Neuronal stem cell (in vitro differentiated cells): ENCODE measurements around the gene CBARP.
A peak's percentile ranks its signal among the peaks of the same experiment; 100 is the strongest.

Experiments used
- DNase-seq: peaks from one replicate; pipeline ENCODE4 v3.0.0-alpha.2; 2013; ENCODE audit warnings: low spot score
- H2AFZ ChIP-seq: one replicate; pipeline ENCODE4 v1.6.1; 2013; ENCODE audit warnings: mild to moderate bottlenecking, low read length, inconsistent platforms
- H2AK5ac ChIP-seq: 2 replicates; pipeline ENCODE4 v1.6.1; 2013; ENCODE audit warnings: low read depth, mild to moderate bottlenecking, inconsistent platforms, low read length, moderate library complexity, mixed read lengths
- H2BK120ac ChIP-seq: 2 replicates; pipeline ENCODE4 v1.6.1; 2013; ENCODE audit warnings: low read depth, mild to moderate bottlenecking, inconsistent platforms, low read length, moderate library complexity, mixed read lengths
- H2BK12ac ChIP-seq: one replicate; pipeline ENCODE4 v1.6.1; 2013; ENCODE audit warnings: low read length, inconsistent platforms
- H2BK15ac ChIP-seq: 2 replicates; pipeline ENCODE4 v1.6.1; 2013; ENCODE audit warnings: mild to moderate bottlenecking, low read length, inconsistent platforms, mixed read lengths
- H2BK5ac ChIP-seq: one replicate; pipeline ENCODE4 v1.6.1; 2013; ENCODE audit warnings: inconsistent platforms, mild to moderate bottlenecking, low read length, moderate library complexity
- H3K14ac ChIP-seq: one replicate; pipeline ENCODE4 v1.6.1; 2013; ENCODE audit warnings: low read length, inconsistent platforms
- H3K18ac ChIP-seq: 2 replicates; pipeline ENCODE4 v1.6.1; 2013; ENCODE audit warnings: low read length, inconsistent platforms
- H3K23ac ChIP-seq: 2 replicates; pipeline ENCODE4 v1.6.1; 2013; ENCODE audit warnings: low read depth, mild to moderate bottlenecking, mixed read lengths, low read length, inconsistent platforms; ENCODE audit not compliant: poor library complexity
- H3K27ac ChIP-seq: replicated peaks from 3 replicates; pipeline ENCODE4 v1.5.1; 2013; ENCODE audit warnings: low read length, inconsistent platforms
- H3K27me3 ChIP-seq, 3 experiments: 2 replicates each; pipeline ENCODE4 v1.6.1; 2013; ENCODE audit warnings: low read length in 3 of 3, mild to moderate bottlenecking in 2 of 3, inconsistent platforms in 1 of 3, low read depth in 1 of 3, mixed read lengths in 1 of 3, moderate library complexity in 1 of 3; ENCODE audit not compliant: control insufficient read depth in 3 of 3, insufficient read depth in 3 of 3
- H3K36me3 ChIP-seq, 2 donors: replicated peaks in 1 of 2; 2 replicates each; pipeline ENCODE4 v1.6.1; 2013; ENCODE audit warnings: low read length in 2 of 2; ENCODE audit not compliant: control insufficient read depth in 2 of 2, insufficient read depth in 2 of 2
- H3K4ac ChIP-seq: 2 replicates; pipeline ENCODE4 v1.6.1; 2013; ENCODE audit warnings: inconsistent platforms, mild to moderate bottlenecking, low read length, moderate library complexity
- H3K4me1 ChIP-seq, 2 donors: 1 replicate in 1 of 2; 2 replicates in 1 of 2; pipeline ENCODE4 v1.6.1; 2013; ENCODE audit warnings: low read length in 2 of 2, low read depth in 1 of 2; ENCODE audit not compliant: control insufficient read depth in 2 of 2, insufficient read depth in 1 of 2
- H3K4me2 ChIP-seq: one replicate; pipeline ENCODE4 v1.6.1; 2013; ENCODE audit warnings: mild to moderate bottlenecking, low read length, inconsistent platforms; ENCODE audit not compliant: insufficient read depth, poor library complexity, severe bottlenecking
- H3K4me3 ChIP-seq, 2 donors: 2 replicates each; pipeline ENCODE4 v1.5.1; 2013; ENCODE audit warnings: low read length in 2 of 2, mild to moderate bottlenecking in 2 of 2, inconsistent platforms in 1 of 2, moderate library complexity in 1 of 2
- H3K79me1 ChIP-seq: one replicate; pipeline ENCODE4 v1.6.1; 2013; ENCODE audit warnings: low read depth, mild to moderate bottlenecking, inconsistent platforms, low read length, moderate library complexity
- H3K9ac ChIP-seq: one replicate; pipeline ENCODE4 v1.6.1; 2013; ENCODE audit warnings: mild to moderate bottlenecking, low read depth, low read length, inconsistent platforms; ENCODE audit not compliant: poor library complexity
- H3K9me3 ChIP-seq, 2 donors: replicated peaks in 1 of 2; 2 replicates each; pipeline versions ENCODE3 to v1.6.1; 2013; ENCODE audit warnings: low read length in 2 of 2, mild to moderate bottlenecking in 2 of 2, inconsistent platforms in 1 of 2, low read depth in 1 of 2, mixed read lengths in 1 of 2, moderate library complexity in 1 of 2; ENCODE audit not compliant: control insufficient read depth in 2 of 2, insufficient read depth in 1 of 2
- H4K8ac ChIP-seq: one replicate; pipeline ENCODE4 v1.6.1; 2013; ENCODE audit warnings: low read depth, mild to moderate bottlenecking, inconsistent platforms, low read length, moderate library complexity
- H4K91ac ChIP-seq: one replicate; pipeline ENCODE4 v1.6.1; 2013; ENCODE audit warnings: low read length, low read depth, mild to moderate bottlenecking, inconsistent platforms; ENCODE audit not compliant: poor library complexity
- WGBS, 2 donors: extraction: QIAGEN DNeasy Blood & Tissue Kit; methylation state at CpG; one replicate each; pipeline ENCODE4 v1.1.7; 2013; ENCODE audit warnings: missing lambda C conversion rate in 2 of 2, mixed read lengths in 1 of 2; ENCODE audit not compliant: insufficient read length in 2 of 2, insufficient replicate concordance in 1 of 2; ENCODE audit errors: extremely low coverage in 2 of 2; 5-methylcytosine and 5-hydroxymethylcytosine counted together

The CBARP gene

DNA sequence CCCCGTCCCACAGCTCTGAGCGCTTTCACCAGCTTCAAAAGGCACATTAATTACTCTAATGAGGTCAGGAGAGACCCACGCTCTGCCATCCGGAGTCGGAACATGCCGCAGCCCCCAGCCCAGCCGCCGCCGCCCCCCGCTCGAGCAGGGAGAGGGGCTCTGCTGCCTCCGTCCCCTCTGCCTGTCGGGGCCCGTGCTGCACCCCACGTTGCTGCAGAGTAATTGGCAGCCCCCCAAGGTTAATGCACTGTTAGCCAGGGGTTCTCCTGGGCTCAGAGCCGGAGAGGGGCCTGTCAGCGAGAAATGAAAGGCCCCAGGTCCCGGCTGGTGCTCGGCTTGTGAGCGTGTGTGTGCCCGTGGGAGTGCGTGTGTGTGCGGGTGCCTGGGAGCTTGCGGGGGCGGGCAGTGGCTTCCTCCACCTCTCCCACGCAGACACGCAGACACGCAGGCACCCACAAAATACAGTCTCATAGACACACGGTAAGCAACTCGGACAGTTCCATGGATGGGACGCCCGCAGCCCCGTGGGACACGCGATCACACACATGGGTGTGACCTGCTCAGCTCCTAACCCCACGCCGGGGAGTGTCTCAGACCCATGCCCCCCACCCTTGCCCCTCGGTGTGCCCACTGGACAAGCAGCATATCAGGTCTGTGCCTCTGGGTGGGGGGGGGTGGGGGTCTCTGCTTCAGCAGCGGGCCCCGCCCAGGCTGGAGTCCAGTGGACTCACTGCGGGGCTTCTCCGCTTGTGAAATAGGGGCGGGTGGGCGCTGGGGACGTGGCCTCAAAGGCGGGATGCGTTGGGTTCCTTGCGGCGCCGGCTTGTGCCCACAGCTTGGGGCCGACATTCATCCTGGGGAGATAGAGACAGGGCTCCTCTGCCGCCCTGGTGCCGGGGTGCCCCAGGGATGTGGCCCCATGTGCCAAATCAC is 43.1 kb upstream of the CBARP start:
- Histone ChIP-seq H3K14ac (no peak overlapping the region), H3K27me3 (peaks cover 0 to 11% (median 4%) of the 10 kb centered on the region in 3 experiments), H3K36me3 (peaks cover 12 to 24% of the 10 kb centered on the region in 2 donors), H2BK12ac (peak overlapping the region; percentile 73), H3K18ac (no peak overlapping the region), H3K9ac (no peak overlapping the region), H2AFZ (no peak overlapping the region), H3K9me3 (no peaks in the 10 kb centered on the region), H3K27ac (no peak overlapping the region), H2BK5ac (peak overlapping the region; percentile 71), H4K8ac (no peak overlapping the region), H2BK120ac (no peak overlapping the region), H3K79me1 (peaks cover 6% of the 10 kb centered on the region), H3K4me1 (peaks cover 9 to 25% of the 10 kb centered on the region in 2 donors), H2AK5ac (peak overlapping the region; percentile 82), H4K91ac (no peak overlapping the region), H2BK15ac (peak overlapping the region; percentile 67), H3K4ac (no peak overlapping the region), H3K23ac (peak overlapping the region; percentile 57), H3K4me2 (no peak overlapping the region), H3K4me3 (no peak overlapping the region)
- no CpG with 5 or more reads among the region's 53 CpGs for WGBS, 2 donors
- no peak for DNase-seq

DNA sequence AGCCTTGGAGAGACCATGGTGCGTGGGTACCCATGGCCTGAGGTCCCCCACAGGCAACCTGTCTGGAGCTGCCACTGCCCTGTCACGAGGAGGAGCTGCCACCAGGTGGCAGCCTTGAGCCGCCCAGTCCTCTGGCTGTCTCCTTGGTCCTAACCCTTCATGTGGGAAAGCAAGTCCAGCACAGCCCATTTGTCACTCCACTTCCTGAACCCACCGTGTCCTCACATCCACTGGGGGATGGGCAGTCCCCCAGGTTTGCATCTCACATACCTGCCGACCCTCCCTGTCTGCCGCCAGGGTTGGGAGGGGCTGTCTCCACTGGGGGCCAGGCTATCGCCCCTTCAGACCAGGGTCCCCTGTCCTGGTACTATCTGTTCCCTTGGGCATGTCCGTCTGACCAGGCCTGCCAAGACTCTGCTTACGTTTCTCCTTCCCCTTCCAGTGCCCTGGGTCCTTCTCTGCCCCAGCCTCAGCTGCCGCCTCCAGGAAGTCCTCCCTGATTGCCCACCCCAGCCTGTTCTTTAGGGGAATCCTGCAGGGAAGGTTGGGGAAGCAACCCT is 42.1 kb upstream of the CBARP start:
- Histone ChIP-seq H3K23ac (peak overlapping the region; percentile 57), H3K79me1 (peaks cover 6% of the 10 kb centered on the region), H3K18ac (peak overlapping the region; percentile 93), H4K8ac (no peak overlapping the region), H2AFZ (no peak overlapping the region), H3K9me3 (no peaks in the 10 kb centered on the region), H3K14ac (no peak overlapping the region), H3K4me3 (no peak overlapping the region), H2BK120ac (peak overlapping the region; percentile 67), H3K27ac (peak overlapping the region; percentile 16), H3K27me3 (peaks cover 0 to 5% (median 0%) of the 10 kb centered on the region in 3 experiments), H2BK15ac (peak overlapping the region; percentile 63), H4K91ac (no peak overlapping the region), H2BK5ac (peak overlapping the region; percentile 71), H3K4me2 (no peak overlapping the region), H2BK12ac (peak overlapping the region; percentile 63), H3K9ac (peak overlapping the region; percentile 74), H2AK5ac (peak overlapping the region; percentile 82), H3K4ac (no peak overlapping the region), H3K36me3 (peaks cover 13 to 27% of the 10 kb centered on the region in 2 donors), H3K4me1 (peaks cover 9 to 25% of the 10 kb centered on the region in 2 donors)
- WGBS, 2 donors: no CpG with 5 or more reads among the region's 10 CpGs
- peak; percentile 84 for DNase-seq

DNA sequence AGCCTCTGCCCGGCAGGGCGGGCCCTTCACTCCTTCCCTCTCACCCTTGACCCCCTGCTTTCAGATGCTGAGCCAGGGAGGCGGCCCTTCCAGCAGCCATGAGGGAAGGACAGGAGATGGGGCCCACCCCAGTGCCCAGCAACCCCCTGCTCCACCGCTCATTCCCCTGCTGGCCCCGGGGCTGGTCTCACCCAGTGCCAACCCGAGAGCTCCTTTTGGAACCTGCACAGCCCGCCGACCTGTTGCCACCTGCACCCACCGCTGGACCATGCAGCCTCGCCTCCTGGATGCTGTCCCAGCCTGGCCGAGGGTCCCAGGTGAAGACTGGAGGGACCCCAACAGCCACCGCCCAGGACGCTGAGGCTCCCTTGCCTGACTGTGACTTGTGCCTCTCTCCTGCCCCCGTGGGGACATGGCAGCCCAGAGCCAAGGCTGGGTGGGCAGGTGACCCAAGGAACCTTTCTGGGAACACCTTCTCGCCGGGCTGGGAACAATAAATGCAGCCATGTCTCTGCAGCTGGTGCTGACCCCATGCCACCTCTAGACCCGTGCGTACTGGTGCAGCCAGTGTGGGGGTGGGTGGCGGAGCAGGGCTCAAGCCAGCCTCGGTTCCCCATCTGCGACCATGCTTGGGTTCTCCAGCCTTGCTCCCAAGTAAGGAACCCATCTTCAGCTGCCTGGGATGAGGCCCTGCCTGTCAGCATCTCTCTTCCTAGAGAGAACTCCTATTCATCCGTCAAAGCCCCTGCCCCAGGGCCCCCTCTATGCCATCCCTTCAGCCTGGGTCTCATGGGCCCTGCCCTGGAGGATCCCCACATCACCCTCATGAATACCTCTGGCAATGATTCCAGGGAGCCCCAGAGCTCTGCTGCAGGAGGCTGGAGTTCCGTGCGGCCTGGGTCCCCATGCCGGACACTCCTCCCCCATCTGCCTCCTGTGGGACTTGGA is 41.2 kb upstream of the CBARP start:
- H3K4me3 ChIP-seq: no peak overlapping the region
- no peak overlapping the region for H3K9ac ChIP-seq
- no peak overlapping the region for H2AFZ ChIP-seq
- no peak overlapping the region for H2BK12ac ChIP-seq
- no peak overlapping the region for H3K27ac ChIP-seq
- no peak overlapping the region for H3K23ac ChIP-seq
- no peak overlapping the region for H3K18ac ChIP-seq
- no peak overlapping the region for H3K4ac ChIP-seq
- H3K79me1 ChIP-seq: peaks cover 6% of the 10 kb centered on the region
- H4K8ac ChIP-seq: no peak overlapping the region
- no peak for DNase-seq
- H3K9me3 ChIP-seq: no peaks in the 10 kb centered on the region
- peak overlapping the region; percentile 71 for H2BK5ac ChIP-seq
- peak overlapping the region; percentile 63 for H2BK15ac ChIP-seq
- no peak overlapping the region for H2BK120ac ChIP-seq
- H3K36me3 ChIP-seq: peaks cover 21 to 36% of the 10 kb centered on the region in 2 donors
- H2AK5ac ChIP-seq: peak overlapping the region; percentile 84
- H3K4me2 ChIP-seq: no peak overlapping the region
- no peaks in the 10 kb centered on the region for H3K27me3 ChIP-seq
- no CpG with 5 or more reads among the region's 25 CpGs for WGBS, 2 donors
- no peak overlapping the region for H3K14ac ChIP-seq
- no peak overlapping the region for H4K91ac ChIP-seq
- H3K4me1 ChIP-seq: peaks cover 12 to 24% of the 10 kb centered on the region in 2 donors
